Mammary epithelial cell (primary cell): ENCODE measurements around the gene TRPM2.

ENCODE experiments used
- EZH2 ChIP-seq: IDR thresholded peaks from 2 replicates; pipeline ENCODE4 v1.6.1; 2012; ENCODE audit warnings: low read length, inconsistent platforms, borderline replicate concordance
- TF ChIP-seq, protein P1 (sequence below), 2 donors: IDR thresholded peaks in 1 of 2; conservative IDR thresholded peaks in 1 of 2; 2 replicates each; pipeline ENCODE4 v1.5.1; 2011 to 2012; ENCODE audit warnings: inconsistent platforms in 2 of 2, low read length in 2 of 2, mild to moderate bottlenecking in 2 of 2, control low read depth in 1 of 2, low read depth in 1 of 2; ENCODE audit not compliant: insufficient read depth in 1 of 2; ENCODE audit errors: extremely low read depth in 1 of 2

GRCh38 chr21:44443291-44443890 lies 90.0 kb downstream of the TRPM2 start:
- TF ChIP-seq, protein P1, sequence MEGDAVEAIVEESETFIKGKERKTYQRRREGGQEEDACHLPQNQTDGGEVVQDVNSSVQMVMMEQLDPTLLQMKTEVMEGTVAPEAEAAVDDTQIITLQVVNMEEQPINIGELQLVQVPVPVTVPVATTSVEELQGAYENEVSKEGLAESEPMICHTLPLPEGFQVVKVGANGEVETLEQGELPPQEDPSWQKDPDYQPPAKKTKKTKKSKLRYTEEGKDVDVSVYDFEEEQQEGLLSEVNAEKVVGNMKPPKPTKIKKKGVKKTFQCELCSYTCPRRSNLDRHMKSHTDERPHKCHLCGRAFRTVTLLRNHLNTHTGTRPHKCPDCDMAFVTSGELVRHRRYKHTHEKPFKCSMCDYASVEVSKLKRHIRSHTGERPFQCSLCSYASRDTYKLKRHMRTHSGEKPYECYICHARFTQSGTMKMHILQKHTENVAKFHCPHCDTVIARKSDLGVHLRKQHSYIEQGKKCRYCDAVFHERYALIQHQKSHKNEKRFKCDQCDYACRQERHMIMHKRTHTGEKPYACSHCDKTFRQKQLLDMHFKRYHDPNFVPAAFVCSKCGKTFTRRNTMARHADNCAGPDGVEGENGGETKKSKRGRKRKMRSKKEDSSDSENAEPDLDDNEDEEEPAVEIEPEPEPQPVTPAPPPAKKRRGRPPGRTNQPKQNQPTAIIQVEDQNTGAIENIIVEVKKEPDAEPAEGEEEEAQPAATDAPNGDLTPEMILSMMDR (conservative IDR thresholded peaks at IDR 0.05 in 1 of 2, IDR thresholded peaks at IDR 0.05 in 1 of 2; ENCODE audit: extremely low read depth in 1 of 2, insufficient read depth in 1 of 2, low read depth in 1 of 2, low read length in 2 of 2) = no peak
- TF ChIP-seq EZH2 = no peak
